ENCODE measurements around the gene PRR12. TPM values are rescaled to one million over a fixed set of nuclear protein-coding genes. Genes with fewer than 3 reads are reported as not detected.

Gene PRR12
- total and polyA plus RNA-seq, 4 donors: 0.86 to 3.5 (median 2.8) TPM

- WGBS: 95% methylated on average over 7 of the region's 7 CpGs
- no peaks in the 10 kb centered on the region for H3K9me3 ChIP-seq (ENCODE audit: control insufficient read depth in 4 of 4, low read length in 3 of 4)
- no peak overlapping the region for H3K9ac ChIP-seq (ENCODE audit: low read depth in 1 of 2, low read length in 2 of 2)
- TF ChIP-seq, protein P1, sequence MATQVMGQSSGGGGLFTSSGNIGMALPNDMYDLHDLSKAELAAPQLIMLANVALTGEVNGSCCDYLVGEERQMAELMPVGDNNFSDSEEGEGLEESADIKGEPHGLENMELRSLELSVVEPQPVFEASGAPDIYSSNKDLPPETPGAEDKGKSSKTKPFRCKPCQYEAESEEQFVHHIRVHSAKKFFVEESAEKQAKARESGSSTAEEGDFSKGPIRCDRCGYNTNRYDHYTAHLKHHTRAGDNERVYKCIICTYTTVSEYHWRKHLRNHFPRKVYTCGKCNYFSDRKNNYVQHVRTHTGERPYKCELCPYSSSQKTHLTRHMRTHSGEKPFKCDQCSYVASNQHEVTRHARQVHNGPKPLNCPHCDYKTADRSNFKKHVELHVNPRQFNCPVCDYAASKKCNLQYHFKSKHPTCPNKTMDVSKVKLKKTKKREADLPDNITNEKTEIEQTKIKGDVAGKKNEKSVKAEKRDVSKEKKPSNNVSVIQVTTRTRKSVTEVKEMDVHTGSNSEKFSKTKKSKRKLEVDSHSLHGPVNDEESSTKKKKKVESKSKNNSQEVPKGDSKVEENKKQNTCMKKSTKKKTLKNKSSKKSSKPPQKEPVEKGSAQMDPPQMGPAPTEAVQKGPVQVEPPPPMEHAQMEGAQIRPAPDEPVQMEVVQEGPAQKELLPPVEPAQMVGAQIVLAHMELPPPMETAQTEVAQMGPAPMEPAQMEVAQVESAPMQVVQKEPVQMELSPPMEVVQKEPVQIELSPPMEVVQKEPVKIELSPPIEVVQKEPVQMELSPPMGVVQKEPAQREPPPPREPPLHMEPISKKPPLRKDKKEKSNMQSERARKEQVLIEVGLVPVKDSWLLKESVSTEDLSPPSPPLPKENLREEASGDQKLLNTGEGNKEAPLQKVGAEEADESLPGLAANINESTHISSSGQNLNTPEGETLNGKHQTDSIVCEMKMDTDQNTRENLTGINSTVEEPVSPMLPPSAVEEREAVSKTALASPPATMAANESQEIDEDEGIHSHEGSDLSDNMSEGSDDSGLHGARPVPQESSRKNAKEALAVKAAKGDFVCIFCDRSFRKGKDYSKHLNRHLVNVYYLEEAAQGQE (IDR thresholded peaks at IDR 0.05): no peak
- TF ChIP-seq, protein P2, sequence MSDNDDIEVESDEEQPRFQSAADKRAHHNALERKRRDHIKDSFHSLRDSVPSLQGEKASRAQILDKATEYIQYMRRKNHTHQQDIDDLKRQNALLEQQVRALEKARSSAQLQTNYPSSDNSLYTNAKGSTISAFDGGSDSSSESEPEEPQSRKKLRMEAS (IDR thresholded peaks at IDR 0.05): no peak
- no peak for TF ChIP-seq SP1 (IDR thresholded peaks at IDR 0.05)
- TF ChIP-seq GABPA (IDR thresholded peaks at IDR 0.05 in 1 of 2, conservative IDR thresholded peaks at IDR 0.05 in 1 of 2): no peak
- TF ChIP-seq HNF4G (IDR thresholded peaks at IDR 0.05): no peak
- no peak for TF ChIP-seq FOXA1 (IDR thresholded peaks at IDR 0.05)
- TF ChIP-seq FOXA2 (IDR thresholded peaks at IDR 0.05): no peak
- no peak for TF ChIP-seq EGR1 (IDR thresholded peaks at IDR 0.05; ENCODE audit: low read depth in 2 of 2)
- TF ChIP-seq YY1 (IDR thresholded peaks at IDR 0.05): no peak
- TF ChIP-seq HNF4A (conservative IDR thresholded peaks at IDR 0.05): no peak
- TF ChIP-seq, protein P3, sequence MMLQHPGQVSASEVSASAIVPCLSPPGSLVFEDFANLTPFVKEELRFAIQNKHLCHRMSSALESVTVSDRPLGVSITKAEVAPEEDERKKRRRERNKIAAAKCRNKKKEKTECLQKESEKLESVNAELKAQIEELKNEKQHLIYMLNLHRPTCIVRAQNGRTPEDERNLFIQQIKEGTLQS (IDR thresholded peaks at IDR 0.05): no peak
- TF ChIP-seq, protein P4, sequence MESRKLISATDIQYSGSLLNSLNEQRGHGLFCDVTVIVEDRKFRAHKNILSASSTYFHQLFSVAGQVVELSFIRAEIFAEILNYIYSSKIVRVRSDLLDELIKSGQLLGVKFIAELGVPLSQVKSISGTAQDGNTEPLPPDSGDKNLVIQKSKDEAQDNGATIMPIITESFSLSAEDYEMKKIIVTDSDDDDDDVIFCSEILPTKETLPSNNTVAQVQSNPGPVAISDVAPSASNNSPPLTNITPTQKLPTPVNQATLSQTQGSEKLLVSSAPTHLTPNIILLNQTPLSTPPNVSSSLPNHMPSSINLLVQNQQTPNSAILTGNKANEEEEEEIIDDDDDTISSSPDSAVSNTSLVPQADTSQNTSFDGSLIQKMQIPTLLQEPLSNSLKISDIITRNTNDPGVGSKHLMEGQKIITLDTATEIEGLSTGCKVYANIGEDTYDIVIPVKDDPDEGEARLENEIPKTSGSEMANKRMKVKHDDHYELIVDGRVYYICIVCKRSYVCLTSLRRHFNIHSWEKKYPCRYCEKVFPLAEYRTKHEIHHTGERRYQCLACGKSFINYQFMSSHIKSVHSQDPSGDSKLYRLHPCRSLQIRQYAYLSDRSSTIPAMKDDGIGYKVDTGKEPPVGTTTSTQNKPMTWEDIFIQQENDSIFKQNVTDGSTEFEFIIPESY (IDR thresholded peaks at IDR 0.05): no peak
- TF ChIP-seq RAD21 (IDR thresholded peaks at IDR 0.05): no peak
- no peak for TF ChIP-seq TAF1 (conservative IDR thresholded peaks at IDR 0.05)
- no peak for TF ChIP-seq JUND (IDR thresholded peaks at IDR 0.05)
- TF ChIP-seq CTCF (IDR thresholded peaks at IDR 0.05; ENCODE audit: low read depth, low read length, missing input control): no peak
- TF ChIP-seq NR2F2 (IDR thresholded peaks at IDR 0.05): no peak
- no peak for DNase-seq (ENCODE audit: low spot score)
- H3K27me3 ChIP-seq (ENCODE audit: control insufficient read depth in 4 of 4, insufficient read depth in 4 of 4, low read length in 3 of 4): no peaks in the 10 kb centered on the region
- peaks cover 0 to 16% (median 13%) of the 10 kb centered on the region in 4 donors for H3K4me1 ChIP-seq (ENCODE audit: control insufficient read depth in 4 of 4, insufficient read depth in 4 of 4, low read length in 3 of 4)
- H3K27ac ChIP-seq (ENCODE audit: low read depth in 1 of 2, low read length in 2 of 2): no peak overlapping the region
- peaks cover 0 to 10% (median 4%) of the 10 kb centered on the region in 4 donors for H3K36me3 ChIP-seq (ENCODE audit: control insufficient read depth in 4 of 4, insufficient read depth in 3 of 4, low read depth in 1 of 4, low read length in 3 of 4)
- H3K4me3 ChIP-seq (ENCODE audit: low read depth in 1 of 3, low read length in 3 of 3): no peak overlapping the region
Observed at GRCh38 chr19:49573009-49573408, 18.0 kb upstream of the PRR12 start.

Data from liver (tissue), 9 donors.